Medulla oblongata (tissue), 1 donor: ENCODE data around the gene KLLN.
A peak's percentile ranks its signal among the peaks of the same experiment; 100 is the strongest.
"Not testable (repeated sequence)": the region's sequence is repeated elsewhere in the genome, so short reads cannot be mapped to it uniquely, and the experiment has no call there.

Source experiments
- DNase-seq: peaks from one replicate; pipeline ENCODE4 v3.0.0-alpha.2; 2015; ENCODE audit errors: extremely low spot score

KLLN gene, protein sequence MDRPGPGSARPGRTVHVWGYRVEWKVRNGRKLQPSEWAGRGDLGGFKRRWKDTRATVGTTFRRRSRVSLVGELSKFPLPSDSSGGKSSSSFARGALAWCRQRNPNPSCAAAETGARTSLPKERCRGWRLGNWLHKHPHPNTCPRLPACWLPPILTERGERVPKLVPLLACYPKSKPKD

DNA sequence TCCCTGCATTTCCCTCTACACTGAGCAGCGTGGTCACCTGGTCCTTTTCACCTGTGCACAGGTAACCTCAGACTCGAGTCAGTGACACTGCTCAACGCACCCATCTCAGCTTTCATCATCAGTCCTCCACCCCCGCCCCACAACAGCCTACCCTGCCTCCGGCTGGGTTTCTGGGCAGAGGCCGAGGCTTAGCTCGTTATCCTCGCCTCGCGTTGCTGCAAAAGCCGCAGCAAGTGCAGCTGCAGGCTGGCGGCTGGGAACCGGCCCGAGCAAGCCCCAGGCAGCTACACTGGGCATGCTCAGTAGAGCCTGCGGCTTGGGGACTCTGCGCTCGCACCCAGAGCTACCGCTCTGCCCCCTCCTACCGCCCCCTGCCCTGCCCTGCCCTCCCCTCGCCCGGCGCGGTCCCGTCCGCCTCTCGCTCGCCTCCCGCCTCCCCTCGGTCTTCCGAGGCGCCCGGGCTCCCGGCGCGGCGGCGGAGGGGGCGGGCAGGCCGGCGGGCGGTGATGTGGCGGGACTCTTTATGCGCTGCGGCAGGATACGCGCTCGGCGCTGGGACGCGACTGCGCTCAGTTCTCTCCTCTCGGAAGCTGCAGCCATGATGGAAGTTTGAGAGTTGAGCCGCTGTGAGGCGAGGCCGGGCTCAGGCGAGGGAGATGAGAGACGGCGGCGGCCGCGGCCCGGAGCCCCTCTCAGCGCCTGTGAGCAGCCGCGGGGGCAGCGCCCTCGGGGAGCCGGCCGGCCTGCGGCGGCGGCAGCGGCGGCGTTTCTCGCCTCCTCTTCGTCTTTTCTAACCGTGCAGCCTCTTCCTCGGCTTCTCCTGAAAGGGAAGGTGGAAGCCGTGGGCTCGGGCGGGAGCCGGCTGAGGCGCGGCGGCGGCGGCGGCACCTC is at the start of gene KLLN, which contains the start of gene PTEN:
Gene KLLN, minus strand, starts transcription at position 481 of the 891 bp plus-strand sequence. CDS start 1,046 bp downstream, outside the sequence.
Gene PTEN, plus strand, starts transcription at position 573 of the 891 bp plus-strand sequence. CDS start 845 bp downstream, outside the sequence.
- peak; percentile 91 for DNase-seq

- not testable (repeated sequence) for DNase-seq
Measured at GRCh38 chr10:87903396-87903795, 40.1 kb upstream of the KLLN start.

DNA sequence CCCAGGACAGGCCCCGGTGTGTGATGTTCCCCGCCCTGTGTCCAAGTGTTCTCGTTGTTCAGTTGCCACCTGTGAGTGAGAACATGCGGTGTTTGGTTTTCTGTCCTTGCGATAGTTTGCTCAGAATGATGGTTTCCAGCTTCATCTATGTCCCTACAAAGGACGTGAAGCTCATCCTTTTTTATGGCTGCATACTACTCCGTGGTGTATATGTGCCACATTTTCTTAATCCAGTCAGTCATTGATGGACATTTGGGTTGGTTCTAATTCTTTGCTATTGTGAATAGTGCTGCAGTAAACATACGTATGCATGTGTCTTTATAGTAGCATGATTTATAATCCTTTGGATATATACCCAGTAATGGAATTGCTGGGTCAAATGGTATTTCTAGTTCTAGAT is 34.6 kb upstream of the KLLN start:
- DNase-seq: not testable (repeated sequence)

GRCh38 chr10:87896216-87896615 is 32.9 kb upstream of the KLLN start:
- no peak for DNase-seq

DNA sequence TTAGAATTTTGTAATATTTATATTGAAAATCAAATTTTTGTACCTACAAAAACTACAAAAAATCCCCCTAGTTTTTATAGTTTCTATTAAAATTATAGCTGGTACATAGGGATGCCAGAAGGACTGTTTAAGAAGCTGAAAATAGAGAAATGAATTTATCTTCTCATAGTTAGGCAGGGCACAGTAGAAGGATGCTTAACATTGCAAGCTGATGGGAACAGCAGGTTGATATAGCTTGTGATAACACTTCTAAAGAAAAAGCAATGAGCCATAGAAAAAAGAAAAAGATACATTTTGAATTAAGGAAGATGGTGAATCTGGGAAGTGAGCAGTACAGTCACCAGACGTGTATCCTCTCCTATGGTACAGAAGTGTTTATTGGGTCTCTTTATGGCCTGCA is 32.1 kb upstream of the KLLN start:
- no peak for DNase-seq

DNA sequence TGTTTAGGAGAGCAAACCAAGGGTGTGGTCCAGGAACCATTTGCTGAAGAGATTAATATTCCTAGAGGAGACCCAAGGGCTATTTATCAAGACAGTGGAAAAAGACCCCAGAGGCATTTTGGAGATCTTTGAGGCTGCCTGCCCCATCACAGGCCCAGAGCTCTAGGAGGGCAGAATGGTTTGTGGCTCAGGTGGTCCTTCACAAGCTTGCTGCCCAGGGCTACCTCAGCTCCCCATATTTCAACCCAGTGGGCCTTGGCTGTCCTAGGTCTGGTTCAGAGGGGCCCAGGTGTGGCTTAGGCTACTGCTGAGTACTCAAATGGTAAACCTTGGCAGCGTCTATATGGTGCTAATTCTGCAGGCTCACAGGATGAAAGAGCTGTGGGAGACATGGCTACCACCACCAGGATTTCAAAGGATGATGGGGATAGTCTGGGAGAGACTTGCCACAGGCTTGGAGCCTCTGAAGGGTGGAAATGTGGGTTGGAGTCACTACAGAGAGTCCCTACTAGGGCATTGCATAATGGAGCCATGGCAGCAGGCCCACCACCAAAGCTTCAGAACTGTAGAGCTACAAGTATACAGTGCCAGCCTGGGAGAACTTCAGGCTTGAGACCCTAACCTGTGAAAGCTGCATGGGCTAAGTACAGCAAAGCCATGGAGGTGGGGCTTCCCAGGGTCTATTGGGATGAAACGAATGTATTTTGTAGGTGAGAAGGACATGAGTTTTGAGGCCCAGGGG is 24.4 kb upstream of the KLLN start:
- DNase-seq: no peak

GRCh38 chr10:87887146-87887545 is 23.8 kb upstream of the KLLN start:
- no peak for DNase-seq

DNA sequence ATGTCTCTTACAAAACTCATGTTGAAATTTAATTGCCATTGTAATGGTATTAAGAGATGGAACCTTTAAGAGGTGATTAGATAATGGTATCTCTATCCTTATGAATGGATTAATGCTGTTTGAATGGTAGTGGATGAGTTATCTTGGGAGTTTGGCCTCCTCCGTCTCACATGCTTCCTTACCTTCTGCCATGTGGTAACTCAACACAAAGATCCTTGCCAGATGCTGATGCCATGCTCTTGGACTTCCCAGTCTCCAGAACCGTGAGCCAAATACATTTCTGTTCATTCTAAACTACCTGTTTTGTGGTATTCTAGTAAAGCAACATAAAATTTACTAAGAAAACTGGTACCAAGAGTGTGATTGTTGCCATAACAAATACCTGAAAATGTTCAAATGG is 23.3 kb upstream of the KLLN start:
- DNase-seq: no peak

GRCh38 chr10:87882555-87883294 is 19.4 kb upstream of the KLLN start:
- DNase-seq: no peak

- not testable (repeated sequence) for DNase-seq
Measured at GRCh38 chr10:87881373-87882059, 18.2 kb upstream of the KLLN start.

DNA sequence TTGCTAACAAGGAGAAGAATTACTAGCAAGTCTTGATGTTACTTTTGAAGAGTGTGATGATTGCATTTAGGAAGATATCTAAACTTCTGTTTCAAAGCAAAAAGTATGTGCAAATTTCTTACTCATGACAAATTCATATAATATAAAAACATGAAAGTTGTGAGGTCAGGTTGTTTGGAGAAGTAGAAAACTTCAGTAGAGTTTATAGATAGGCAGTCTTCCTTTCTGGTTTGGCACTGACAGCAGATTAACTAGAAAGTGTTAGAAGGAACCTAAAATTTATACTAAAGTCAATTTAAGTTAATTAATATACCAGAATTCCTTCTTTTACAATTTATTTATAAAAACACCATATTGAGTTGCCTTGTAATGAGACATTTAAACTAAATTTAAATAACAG is 17.0 kb upstream of the KLLN start:
- DNase-seq: no peak

DNA sequence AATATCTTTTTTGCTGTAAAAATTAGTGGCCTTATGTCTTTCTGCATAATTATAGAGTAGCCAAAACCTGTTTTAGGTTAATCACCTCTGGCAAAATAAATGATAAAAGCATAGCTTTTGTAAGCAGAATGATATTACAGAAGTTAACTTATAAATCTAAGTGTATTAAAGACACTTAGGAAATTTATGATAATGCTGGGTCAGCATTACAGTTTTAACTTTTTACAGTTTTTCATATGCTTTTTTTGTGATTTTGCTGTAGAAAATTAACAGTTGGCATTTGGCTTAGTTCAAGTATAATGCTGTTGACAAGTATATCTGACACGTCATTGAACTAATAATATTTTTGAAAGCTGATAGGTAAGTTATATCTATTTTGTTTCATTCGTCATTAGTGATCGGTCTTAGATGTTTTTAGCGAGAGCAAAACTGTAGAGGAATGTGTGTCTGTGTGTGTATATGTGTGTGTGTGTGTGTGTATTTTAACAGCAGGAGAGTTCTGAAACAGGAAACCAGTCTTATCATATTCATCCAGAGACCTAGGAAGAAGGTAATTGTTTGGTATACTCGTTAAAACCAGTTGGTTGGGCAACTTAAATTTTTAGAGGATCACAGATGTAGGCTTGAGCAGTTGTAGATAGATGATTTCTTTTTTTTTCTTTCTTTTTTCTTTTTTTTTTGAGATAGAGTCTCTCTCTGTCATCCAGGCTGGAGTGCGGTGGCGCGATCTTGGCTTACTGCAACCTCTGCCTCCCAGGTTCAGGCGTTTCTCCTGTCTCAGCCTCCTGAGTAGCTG is 15.5 kb upstream of the KLLN start:
- no peak for DNase-seq

DNA sequence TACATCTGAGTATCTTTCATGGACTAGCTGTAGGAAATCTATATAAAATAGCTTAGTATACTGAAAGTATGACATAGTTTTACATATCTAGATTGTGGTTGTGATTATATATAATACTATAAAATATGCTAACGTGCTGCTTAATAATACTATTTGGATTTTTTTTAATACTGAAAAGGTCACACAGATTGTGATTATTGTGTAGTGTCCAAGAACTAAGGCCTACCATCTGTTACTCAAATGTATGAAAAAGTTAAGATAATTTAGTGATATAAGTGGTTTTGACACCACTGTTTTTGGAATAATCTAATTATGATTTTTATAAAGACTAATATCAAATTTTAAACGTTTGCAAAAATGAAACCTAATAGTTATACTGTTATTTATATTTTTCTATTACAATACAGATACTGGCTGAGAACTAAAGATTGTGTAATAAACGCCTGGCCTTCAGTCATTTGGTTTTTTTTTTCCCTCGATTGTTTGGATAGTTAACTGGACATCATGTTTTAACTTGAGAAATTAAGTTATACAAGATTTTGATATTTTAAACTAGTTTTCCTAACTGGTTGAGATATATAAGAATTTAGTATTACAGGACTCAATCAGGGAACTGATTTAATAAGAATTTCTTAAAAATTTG is 12.7 kb upstream of the KLLN start:
- DNase-seq: no peak

DNA sequence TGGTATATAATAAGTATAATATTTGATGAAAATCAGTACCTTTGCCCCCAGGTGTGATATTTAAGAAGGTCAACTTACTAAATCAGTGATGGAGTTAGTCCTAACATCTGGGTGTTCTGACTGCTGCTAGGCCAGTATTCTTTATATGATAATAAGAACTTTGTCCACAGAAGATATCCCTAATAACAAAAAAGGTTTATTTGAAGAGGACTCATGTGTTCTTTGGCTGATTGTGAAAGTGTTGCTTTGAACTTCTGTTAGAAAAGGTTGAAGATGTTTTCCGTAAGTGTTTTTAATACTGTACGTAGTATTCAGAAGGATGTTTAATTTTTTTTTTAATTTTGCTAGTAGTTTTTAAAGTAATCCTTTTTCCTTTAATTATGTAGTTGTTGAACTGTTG is 10.3 kb upstream of the KLLN start:
- DNase-seq: no peak

- no peak for DNase-seq
Measured at GRCh38 chr10:87872828-87873227, 9.5 kb upstream of the KLLN start.

- no peak for DNase-seq
Measured at GRCh38 chr10:87869773-87870551, 6.6 kb upstream of the KLLN start.

- not testable (repeated sequence) for DNase-seq
Measured at GRCh38 chr10:87869139-87869538, 5.8 kb upstream of the KLLN start.

GRCh38 chr10:87868277-87868676 is 4.9 kb upstream of the KLLN start:
- DNase-seq: peak; percentile 8

GRCh38 chr10:87867453-87867852 is 4.1 kb upstream of the KLLN start:
- DNase-seq: no peak
